GM21737 (cell line): ENCODE results near the gene FAM227B.
"Not testable (repeated sequence)": the region's sequence is repeated elsewhere in the genome, so short reads cannot be mapped to it uniquely, and the experiment has no call there.

Source experiments
- ATAC-seq: cut with Tn5 transposase; IDR thresholded peaks from one replicate; pipeline ENCODE4 v1.9.1; 2021; ENCODE audit warnings: mild to moderate bottlenecking, moderate library complexity; ENCODE audit not compliant: unreplicated experiment

The FAM227B gene

DNA sequence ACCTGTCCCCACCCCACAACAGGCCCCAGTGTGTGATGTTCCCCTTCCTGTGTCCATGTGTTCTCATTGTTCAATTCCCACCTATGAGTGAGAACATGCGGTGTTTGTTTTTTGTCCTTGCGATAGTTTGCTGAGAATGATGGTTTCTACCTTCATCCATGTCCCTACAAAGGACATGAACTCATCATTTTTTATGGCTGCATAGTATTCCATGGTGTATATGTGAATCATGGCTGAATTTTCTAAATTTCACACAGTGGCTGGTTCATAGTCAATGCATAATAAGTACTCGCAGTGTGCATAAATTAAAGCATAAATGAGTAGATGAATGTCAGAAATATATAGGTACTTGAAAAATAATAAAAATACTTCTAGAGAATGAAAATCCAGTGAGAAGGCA, 8.4 kb downstream of the FAM227B start:
- ATAC-seq = not testable (repeated sequence)

DNA sequence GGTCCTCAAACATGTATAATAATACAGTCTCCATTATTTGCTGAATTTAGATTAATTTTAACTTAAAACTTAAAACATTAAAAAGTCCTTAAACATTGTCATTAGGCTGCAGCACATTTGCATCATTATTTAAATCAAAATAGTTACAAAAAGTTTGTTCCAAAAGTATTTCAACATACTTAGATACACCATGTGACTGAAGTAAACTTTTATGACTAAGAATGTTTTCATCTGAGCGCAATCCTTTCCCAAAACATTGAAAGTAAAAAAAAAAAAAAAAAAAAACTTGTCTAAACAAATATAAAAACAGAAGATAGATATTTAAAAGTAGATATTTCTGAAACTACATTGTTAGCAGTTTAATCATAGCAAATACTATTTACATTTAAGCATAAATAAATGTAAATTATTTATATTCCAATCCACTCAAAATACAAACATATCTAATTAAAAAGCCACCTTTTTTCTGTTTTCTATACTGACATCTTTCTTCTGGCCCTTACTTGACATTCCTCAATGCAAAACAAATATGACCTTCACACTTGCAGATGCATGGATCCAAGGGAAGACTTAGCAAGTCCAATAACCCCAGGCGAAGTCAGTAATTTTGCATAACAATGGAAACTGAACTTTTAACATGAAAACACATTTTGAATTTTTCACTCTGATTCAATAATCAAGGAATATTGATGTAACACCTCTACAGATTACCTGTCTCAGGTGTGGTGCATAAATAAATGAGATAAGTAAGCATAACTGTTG, 10.3 kb downstream of the FAM227B start:
- no peak for ATAC-seq

DNA sequence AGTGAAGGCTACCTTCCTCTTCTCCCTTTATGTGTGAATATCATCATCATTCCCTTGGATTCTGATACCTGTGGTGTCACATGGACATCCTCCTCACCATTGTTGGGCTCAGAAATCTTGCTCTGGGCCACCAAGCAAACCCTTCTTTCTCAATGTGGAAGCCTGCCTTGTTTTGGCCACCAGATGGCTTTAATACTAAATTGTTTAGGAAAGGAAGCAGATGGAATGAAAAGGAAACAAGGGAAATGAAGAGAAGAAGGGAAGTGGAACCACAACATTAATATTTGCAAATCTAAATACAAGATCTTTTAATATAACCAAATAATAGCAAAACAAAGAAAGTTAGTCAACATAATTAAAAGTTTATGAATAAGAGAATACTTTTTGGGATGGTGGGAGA, 14.0 kb downstream of the FAM227B start:
- ATAC-seq = no peak

DNA sequence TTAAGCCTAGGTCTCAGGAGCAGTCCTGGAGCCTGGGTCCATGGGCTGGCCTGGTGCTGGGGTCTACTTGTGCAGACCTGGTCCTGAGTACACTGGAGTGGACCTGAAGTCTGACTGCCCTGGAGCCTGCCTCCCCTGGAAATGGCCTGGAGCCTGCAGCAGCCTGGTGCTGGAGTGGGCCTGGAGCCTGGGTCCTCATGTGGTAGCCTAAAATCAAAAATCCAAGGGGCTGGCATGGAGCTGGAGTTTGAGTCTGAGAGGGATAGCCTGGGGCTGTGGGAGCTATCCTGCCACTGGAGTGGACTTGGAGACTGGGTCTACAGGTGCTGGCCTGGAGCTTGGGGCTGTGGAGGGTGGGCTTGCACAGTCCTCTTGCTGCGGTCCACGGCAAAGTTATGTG, 15.0 kb downstream of the FAM227B start:
- no peak for ATAC-seq

DNA sequence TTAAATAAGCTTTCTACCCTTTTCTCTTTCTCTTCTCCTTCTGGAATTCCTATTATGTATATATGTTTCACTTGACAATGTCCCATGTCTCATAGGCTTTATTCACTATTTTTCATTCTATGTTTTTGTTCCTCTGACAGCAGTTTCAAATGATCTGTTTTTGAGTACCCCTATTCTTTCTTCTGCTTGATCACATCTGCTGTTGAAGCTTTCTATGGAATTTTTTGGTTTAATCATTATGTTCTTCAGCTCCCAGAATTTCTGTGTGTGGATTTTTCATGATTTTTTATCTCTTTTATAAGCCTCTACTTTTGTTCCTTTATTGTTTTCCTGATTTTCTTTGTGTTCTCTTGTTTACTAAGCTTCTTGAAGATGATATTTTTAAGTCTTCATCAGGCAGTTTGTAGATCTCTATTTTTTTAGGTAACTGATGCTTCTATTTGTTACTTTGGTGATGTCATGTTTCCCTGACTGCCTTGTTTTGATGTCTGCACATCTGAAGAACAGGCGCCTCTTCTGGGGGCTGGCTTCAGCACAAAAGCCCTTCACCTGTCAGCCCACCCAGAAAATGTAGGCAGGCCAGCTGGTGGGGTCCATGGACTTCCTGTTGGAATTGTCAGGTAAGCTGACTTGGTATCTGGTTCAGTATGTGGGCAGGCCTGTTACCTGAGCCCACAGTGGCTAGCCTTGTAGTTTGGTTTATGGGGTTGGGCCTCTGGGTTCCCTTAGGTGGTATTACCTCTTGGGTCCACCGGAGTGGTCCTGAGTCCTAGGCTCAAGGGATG, 15.8 kb downstream of the FAM227B start:
- no peak for ATAC-seq

DNA sequence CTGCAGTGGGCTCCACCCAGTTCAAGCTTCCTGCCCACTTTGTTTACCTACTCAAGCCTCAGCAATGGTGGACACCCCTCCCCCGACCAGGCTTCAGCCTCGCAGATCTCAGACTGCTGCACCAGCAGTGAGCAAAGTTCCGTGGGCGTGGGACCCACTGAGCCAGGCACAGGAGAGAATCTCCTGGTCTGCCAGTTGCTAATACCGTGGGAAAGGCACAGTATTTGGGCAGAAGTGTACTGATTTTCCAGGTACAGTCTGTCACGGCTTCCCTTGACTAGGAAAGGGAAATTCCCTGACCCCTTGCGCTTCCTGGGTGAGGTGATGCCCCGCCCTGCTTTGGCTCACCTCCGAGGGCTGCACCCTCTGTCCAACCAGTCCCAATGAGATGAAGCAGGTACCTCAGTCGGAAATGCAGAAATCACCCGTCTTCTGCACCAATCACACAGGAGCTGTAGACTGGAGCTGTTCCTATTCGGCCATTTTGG, 27.7 kb downstream of the FAM227B start:
- ATAC-seq = not testable (repeated sequence)

DNA sequence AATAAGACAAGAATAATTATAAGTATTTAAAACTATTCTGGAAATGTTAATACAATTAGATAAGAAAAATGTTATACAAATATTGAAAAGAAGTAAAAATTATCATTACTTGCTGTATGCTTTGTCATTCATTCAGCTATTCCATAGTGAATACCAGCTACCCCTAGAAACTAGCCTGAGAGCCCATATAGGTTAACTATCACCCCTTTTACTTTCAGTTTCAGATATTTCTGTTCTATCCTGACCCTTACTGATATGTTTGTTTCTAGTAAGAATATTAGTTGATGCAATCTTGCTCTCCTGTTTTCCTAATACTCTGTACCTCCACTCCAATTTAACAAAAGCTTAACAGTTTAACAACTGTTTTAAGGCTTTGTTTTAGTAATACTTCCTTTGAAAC, 31.6 kb downstream of the FAM227B start:
- no peak for ATAC-seq

DNA sequence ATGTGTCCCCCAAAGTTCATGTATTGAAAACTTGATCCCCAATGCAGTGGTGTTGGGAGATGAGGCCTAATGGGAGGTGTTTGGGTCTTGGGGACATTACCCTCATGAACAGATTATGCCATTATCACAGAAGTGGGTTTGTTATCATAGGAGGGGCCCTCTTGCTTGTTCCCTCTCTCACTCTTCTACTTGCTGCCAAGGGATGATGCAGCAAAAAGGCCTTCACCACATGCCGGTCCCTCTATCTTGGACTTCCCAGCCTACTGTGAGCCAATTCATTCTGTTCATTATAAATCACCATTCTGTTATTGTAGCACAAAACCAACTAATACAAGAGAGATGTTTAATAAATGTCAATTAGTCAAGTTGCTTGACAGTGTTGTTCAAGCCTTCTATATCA, 47.2 kb downstream of the FAM227B start:
- no peak for ATAC-seq

DNA sequence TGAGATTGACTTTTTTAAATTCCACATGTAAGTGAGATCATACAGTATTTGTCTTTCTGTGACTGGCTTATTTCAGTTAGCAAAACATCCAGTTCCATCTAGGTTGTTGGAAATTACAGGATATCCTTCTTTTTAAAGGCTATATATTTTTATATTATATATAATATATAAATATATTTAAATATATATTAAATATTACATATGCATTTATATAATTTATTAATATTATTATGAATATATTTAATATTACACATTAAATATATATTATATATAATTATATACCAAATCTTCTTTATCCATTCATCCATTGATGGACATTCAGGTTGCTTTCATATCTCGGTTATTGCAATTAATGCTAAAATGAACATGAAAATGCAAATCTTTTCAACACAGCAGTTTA, 49.9 kb downstream of the FAM227B start:
- no peak for ATAC-seq

DNA sequence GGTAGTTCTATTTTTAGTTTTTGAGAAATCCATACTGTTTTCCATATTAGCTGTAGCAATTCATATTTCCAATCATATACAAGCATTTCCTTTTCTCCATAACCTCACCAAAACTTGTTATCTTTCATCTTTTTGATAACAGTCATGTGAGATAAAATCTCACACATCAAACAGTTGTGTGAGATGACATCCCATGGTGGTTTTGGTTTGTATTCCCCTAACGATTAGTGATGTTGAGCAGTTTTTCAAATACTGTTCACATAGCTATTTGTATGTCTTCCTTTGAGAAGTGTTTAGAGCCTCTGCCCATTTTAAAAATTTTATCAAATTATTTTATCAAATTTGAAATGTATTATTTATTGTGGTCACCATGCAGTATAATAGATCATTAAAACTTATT, 50.4 kb downstream of the FAM227B start:
- no peak for ATAC-seq

DNA sequence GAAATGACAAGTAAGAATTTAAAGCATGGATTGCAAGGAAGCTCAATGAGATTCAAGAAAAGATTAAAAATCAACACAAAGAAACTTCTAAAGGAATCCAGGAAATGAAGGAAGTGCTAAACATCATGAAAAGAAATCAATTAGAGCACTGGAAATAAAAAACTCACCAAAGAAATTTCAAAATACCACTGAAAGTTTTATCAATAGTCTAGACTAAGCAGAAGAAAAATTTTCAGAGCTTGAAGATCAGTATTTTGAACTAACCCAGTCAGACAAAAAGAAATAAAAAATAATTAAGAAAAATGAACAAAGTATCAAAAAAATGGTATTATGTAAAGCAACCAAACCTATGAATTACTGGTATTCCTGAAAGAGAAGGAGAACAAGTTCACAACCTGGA, 60.6 kb downstream of the FAM227B start:
- ATAC-seq = no peak

DNA sequence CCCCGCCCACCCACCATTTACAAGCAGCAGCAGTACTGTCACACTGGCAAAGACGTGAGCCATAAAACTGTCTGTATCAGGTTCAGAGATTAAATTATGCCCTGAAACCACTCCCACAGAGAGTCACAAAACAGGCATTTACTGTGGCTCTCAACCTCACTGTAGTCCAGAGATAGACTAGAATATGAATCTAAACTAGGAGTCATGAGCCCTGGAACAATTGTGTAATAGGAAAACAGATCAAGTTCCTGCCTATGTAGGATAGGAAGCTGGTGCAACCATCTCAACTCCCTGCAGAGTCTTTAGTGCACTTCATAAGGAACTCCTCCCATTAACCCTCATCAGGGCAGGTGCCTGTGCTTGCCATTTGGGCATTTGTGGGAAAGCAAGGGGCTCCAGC, 61.7 kb downstream of the FAM227B start:
- no peak for ATAC-seq

DNA sequence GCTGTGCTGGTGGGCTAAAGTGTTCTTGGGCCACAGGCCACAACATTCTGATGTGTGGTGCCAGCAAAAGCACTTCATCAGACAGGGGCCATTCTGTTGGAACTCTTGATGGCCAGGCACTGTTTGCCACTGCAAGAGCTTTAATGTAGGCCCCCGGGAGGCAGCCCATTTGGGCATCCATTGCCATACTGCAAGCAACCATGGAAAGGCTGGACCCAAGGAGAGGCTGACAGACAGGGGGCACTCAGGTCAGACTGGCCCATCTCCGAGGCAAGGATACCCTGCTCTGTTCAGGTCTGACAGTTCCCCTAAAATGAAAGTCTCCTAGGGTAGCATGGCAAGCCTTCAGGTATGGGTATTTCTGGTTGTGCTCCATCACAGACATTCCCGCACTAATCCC, 64.2 kb downstream of the FAM227B start:
- no peak for ATAC-seq

DNA sequence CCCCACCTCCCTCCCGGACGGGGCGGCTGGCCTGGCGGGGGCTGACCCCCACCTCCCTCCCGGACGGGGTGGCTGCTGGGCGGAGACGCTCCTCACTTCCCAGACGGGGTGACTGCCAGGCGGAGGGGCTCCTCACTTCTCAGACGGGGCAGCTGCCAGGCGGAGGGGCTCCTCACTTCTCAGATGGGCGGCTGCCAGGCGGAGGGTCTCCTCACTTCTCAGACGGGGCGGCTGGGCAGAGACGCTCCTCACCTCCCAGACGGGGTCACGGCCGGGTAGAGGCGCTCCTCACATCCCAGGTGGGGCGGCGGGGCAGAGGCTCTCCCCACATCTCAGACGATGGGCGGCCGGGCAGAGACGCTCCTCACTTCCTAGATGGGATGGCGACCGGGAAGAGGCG, 70.3 kb downstream of the FAM227B start:
- not testable (repeated sequence) for ATAC-seq

DNA sequence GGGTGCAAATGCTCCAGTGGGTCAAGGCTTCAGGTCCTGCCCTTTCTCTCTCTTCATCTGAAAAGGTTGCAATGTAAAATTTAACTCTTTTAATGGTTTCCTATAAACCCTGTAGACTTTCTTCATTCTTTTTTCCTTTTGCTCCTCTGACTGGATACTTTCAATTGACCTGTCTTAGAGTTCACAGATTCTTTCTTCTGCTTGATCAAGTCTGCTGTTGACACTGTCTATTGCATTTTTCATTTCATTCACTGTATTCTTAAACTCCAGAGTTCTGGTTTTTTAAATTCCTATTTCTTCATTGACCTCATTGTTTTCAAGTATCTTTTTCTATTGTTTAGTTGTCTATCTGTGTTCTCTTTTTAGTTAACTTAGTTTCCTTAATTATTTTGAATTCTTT, 82.1 kb downstream of the FAM227B start:
- ATAC-seq = no peak

DNA sequence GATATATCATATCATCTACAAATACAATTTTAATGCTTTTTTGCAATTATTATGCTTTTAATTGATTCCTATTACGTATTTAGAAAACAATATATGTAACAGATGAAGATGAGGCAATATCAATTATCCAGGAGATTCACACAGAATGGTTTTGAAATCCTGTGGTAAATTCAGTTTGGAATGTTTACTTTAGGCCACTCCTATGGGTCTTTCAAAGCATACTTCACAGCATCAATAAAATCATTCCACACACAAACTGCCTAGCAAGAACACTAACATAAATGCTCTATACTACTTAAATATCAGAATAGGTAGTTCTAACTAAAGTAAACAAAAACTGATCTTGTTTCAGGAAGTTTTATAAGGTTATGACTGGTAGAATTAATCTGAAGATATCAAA, 90.5 kb downstream of the FAM227B start:
- no peak for ATAC-seq

DNA sequence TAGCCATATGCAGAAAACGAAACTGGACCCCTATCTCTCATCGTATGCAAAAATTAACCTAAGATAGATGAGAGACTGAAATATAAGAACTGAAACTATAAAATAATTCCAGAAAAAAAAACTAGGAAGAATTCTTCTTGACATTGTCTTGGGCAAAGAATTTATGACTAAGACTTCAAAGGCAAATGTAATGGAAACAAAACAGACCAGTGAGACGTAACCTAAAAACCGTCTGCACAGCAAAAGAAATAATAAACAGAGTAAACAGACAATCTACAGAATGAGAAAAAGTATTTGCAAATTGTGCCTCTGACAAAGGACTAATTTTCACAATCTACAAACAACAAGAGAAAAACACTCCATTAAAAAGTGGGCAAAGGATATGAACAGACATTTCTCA, 92.3 kb downstream of the FAM227B start:
- no peak for ATAC-seq

DNA sequence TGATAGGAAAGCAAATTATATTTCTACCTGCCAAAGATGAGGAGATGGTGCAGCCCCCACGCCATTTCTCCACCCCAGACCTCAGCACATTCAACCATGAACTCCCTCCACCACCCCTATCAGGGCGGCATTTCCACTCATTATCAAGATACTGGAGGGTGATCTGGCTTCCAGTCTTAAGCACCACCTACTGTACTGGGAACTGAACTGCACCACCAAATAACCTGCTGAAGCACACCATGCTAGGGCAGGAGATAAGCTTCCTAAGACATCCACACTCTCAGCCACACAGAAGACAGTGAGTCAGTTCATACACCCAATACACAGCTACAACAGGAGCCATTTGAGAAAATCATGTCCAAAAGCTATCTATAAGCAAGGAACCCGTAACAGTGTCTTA, 98.8 kb downstream of the FAM227B start:
- no peak for ATAC-seq

DNA sequence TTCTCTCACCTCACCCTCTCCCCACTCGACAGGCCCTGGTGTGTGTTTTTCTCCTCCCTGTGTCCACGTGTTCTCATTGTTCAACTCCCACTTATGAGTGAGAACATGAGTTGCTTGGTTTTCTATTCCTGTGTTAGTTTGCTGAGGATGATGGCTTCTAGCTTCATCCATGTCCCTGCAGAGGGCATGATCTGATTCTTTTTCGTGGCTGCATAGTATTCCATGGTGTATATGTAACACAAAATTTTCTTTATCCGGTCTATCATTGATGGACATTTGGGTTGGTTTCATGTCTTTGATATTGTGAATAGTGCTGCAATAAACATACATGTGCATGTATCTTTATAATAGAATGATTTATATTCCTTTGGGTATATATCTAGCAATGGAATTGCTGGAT, 107.9 kb downstream of the FAM227B start:
- ATAC-seq = not testable (repeated sequence)

DNA sequence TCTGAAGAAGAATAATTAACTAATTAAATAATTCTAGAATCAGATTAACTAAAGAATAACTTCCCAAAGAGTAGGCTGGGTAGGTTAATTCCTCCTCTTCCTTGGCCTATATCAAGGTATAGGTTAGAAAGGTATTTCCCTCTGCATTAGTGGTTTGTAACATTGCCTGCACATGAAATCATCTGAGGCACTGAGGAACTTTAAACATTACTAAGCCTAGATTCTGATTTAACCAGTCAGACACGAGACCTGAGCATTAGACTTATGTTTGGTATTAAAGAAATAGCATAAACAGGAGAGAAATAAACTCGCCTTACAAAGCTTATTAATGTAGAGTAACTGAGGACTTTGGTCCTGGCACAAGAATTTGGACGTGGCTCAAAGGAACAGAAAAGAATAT, 113.4 kb downstream of the FAM227B start:
- no peak for ATAC-seq

DNA sequence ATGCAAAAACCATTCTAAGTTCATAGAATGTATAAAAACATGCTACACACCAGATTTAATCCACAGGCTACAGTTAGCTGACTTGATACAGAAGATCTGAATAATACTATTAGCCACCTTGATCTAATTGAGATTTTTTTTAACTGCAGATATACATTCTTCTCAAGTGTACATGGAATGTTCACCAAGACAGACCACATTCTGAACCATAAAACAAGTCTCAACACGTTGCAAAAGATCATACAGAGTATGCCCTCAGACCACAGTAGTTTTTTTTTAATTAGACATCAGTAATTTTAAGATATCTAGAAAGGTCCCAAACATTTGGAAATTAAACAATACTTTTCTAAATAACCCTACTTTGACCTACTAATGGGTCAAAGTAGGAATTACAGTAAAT, 114.3 kb downstream of the FAM227B start:
- ATAC-seq = no peak

DNA sequence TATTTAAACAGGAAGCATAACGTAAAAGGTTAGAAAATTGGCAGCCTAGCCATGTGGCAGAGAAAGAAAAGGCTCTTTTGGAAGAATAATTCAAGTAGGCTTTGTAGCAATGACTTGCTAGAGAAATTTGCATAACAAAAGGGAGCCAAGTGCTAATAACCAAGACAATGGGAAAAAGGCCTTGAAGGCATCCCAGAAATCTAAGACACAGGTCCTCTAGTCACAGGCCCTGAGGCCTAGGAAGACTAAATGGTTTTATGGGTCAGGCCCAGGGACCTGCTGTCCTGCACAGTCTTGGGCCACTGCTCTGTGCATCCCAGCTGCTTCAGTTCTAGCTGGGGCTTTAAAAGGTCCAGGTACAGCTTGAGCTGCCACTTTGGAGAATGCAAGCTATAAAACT, 119.0 kb downstream of the FAM227B start:
- no peak for ATAC-seq
